Measurements from ENCODE around the gene ZNF350. TPM values are rescaled to one million over a fixed set of nuclear protein-coding genes. Genes with fewer than 3 reads are reported as not detected.
"Not testable (repeated sequence)": the region's sequence is repeated elsewhere in the genome, so short reads cannot be mapped to it uniquely, and the experiment has no call there.

Gene ZNF350
- total RNA-seq, 1 donor from 2014 or later: 35.2 TPM

DNA sequence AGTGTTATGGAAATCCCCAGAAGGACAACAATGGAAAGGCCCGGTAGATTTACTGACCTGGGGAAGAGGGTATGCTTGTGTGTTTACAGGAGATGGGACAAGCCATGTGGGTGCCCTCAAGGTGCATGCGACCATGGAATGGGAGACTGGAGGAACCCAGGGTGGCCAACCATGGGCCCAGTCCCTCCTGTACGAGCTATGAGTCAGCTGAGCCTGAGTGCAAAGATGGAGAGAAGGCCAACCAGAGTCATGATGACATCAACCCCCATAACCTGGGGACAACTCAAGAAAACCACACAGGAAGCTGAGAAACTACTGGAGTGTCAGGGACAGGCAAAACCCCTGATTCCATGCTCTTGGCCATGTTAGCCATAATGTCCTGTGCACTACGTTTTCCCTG is 7.8 kb downstream of the ZNF350 start:
- Mint-ChIP-seq H3K36me3 (ENCODE audit: low read depth) (peaks cover 92% of the 10 kb centered on the region), H3K4me3 (no peak overlapping the region), H3K9me3 (peaks cover 46% of the 10 kb centered on the region), H3K27me3 (no peaks in the 10 kb centered on the region), H3K4me1 (peaks cover 2% of the 10 kb centered on the region), H3K27ac (no peak overlapping the region)
- no peak for ATAC-seq (ENCODE audit: low read depth)
- TF ChIP-seq, protein P1, sequence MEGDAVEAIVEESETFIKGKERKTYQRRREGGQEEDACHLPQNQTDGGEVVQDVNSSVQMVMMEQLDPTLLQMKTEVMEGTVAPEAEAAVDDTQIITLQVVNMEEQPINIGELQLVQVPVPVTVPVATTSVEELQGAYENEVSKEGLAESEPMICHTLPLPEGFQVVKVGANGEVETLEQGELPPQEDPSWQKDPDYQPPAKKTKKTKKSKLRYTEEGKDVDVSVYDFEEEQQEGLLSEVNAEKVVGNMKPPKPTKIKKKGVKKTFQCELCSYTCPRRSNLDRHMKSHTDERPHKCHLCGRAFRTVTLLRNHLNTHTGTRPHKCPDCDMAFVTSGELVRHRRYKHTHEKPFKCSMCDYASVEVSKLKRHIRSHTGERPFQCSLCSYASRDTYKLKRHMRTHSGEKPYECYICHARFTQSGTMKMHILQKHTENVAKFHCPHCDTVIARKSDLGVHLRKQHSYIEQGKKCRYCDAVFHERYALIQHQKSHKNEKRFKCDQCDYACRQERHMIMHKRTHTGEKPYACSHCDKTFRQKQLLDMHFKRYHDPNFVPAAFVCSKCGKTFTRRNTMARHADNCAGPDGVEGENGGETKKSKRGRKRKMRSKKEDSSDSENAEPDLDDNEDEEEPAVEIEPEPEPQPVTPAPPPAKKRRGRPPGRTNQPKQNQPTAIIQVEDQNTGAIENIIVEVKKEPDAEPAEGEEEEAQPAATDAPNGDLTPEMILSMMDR (IDR thresholded peaks at IDR 0.05): no peak
- ChIA-PET POLR2A (no interaction called here), CTCF (no interaction called here)
- intact Hi-C loops (cut with micrococcal nuclease): no loop called here
- no peak for DNase-seq

DNA sequence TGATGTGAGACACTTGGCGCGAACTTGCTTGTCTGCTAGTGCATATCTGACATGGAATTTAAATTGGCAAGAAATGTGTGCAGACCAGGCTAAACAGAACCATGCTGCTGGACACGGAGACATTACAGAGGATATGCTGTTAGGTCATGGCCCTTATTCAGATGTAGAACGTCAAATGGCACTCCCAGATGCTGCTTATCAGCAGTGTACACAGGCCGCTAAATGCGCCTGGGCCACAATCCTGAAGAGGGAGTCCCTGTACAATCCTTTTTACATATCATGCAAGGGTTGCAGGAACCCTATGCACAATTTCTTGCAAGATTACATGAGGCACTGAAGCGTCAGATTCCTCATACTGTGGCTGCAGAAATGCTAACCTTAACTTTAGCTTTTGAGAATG is 9.3 kb downstream of the ZNF350 start:
- no peaks in the 10 kb centered on the region for H3K27me3 Mint-ChIP-seq
- ChIA-PET POLR2A (no interaction called here), CTCF (no interaction called here)
- no peak overlapping the region for H3K4me3 Mint-ChIP-seq
- intact Hi-C loops (cut with micrococcal nuclease): no loop called here
- DNase-seq (no peak), ATAC-seq (ENCODE audit: low read depth) (no peak)
- H3K27ac Mint-ChIP-seq: no peak overlapping the region
- H3K36me3 Mint-ChIP-seq (ENCODE audit: low read depth): peaks cover 92% of the 10 kb centered on the region
- H3K4me1 Mint-ChIP-seq: no peaks in the 10 kb centered on the region
- TF ChIP-seq, protein P1 (IDR thresholded peaks at IDR 0.05): no peak
- H3K9me3 Mint-ChIP-seq: peaks cover 46% of the 10 kb centered on the region

DNA sequence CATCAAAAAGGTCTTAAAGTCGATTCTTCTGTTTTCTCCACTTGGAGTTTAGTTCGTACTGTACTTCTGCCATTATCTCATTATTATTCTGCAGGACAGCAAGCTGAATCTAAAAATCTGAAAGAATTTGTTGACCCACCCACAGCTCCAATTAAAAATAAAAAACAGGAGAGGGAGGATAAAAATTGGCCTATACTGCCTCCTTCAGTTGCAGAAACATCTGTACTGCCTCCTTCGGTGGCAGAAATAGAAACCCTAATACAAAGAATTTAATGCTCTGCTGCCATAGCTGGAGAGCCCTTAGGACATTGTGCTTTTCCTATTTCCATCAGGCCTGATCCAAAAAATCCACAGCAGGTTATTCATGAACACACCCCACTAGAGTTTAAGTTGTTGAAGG is 9.8 kb downstream of the ZNF350 start:
- Mint-ChIP-seq H3K4me3 (no peak overlapping the region), H3K36me3 (ENCODE audit: low read depth) (peaks cover 94% of the 10 kb centered on the region), H3K27me3 (no peaks in the 10 kb centered on the region), H3K9me3 (peaks cover 51% of the 10 kb centered on the region), H3K4me1 (no peaks in the 10 kb centered on the region), H3K27ac (no peak overlapping the region)
- ATAC-seq (ENCODE audit: low read depth) (no peak), DNase-seq (no peak)
- ChIA-PET POLR2A (no interaction called here), CTCF (no interaction called here)
- TF ChIP-seq, protein P1 (IDR thresholded peaks at IDR 0.05): no peak
- intact Hi-C loops (cut with micrococcal nuclease): no loop called here

DNA sequence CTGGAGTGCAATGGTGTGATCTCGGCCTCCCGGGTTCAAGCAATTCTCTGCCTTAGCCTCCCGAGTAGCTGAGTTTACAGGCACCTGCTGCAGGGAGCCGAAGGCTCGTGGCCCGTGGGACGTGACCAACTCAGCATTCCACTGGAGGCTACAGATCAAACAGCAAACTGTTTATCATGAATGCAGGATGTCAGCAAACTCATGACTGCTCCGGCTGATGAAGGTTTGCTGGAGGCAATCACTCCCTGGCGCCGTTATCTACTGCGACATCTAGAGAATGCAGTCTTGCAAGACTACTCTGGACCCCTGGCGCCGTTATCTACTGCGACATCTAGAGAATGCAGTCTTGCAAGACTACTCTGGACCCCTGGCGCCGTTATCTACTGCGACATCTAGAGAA is 10.9 kb downstream of the ZNF350 start:
- Mint-ChIP-seq H3K36me3 (ENCODE audit: low read depth) (peaks cover 94% of the 10 kb centered on the region), H3K9me3 (peaks cover 47% of the 10 kb centered on the region)
- DNase-seq; H3K27me3 Mint-ChIP-seq; H3K4me1 Mint-ChIP-seq; POLR2A ChIA-PET; intact Hi-C loops (cut with micrococcal nuclease); H3K4me3 Mint-ChIP-seq; H3K27ac Mint-ChIP-seq; CTCF ChIA-PET; ATAC-seq (ENCODE audit: low read depth): not testable (repeated sequence)

DNA sequence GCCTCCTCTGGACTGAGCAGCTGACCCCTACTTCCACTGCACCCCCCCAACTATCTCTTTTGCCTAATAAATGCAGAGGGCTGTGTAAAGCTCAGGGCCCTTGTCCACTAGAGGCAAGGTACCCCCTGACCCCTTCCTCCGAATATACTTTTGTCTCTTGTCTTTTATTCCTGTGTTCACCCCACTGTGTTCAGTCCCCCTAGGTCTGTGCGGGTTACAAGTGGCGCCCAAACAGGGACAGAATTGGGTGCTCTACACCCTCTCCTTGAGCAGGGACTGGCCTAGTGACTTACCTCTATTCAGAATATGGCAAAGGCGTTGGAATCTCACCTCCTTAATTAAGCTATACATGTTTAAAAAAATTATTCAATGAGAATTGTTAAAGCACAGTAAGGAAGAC is 15.0 kb downstream of the ZNF350 start:
- intact Hi-C loops (cut with micrococcal nuclease): no loop called here
- ATAC-seq (ENCODE audit: low read depth): no peak
- CTCF ChIA-PET: no interaction called here
- Mint-ChIP-seq H3K9me3 (peaks cover 44% of the 10 kb centered on the region), H3K4me1 (no peaks in the 10 kb centered on the region), H3K36me3 (ENCODE audit: low read depth) (peaks cover 86% of the 10 kb centered on the region), H3K4me3 (no peak overlapping the region), H3K27ac (no peak overlapping the region), H3K27me3 (no peaks in the 10 kb centered on the region)
- DNase-seq: no peak
- TF ChIP-seq, protein P1 (IDR thresholded peaks at IDR 0.05): no peak
- POLR2A ChIA-PET: no interaction called here

DNA sequence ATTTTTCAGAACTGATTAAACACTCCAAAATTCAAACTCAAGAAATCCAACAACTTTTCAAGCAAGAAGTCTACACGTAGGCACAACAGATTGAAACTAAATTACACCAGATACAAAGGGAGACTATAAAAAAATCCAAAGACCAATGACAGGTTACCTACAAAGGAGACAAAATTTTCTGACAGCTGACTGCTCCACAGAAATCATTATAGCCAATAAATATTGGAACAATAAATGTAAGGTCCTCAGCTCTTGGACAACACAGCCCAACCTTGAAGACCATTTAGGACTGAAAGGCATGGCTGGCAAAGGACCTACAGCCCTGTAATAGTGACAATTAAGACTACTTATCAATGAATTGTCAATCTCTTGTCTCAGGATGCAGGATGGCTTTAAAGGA is 15.9 kb downstream of the ZNF350 start:
- no peak for ATAC-seq (ENCODE audit: low read depth)

More for the DNA sequence above, 15.9 kb downstream of the ZNF350 start:
- ChIA-PET CTCF (no interaction called here), POLR2A (no interaction called here)
- intact Hi-C loops (cut with micrococcal nuclease): no loop called here
- TF ChIP-seq, protein P1 (IDR thresholded peaks at IDR 0.05): no peak
- no peak overlapping the region for H3K27ac Mint-ChIP-seq
- no peak overlapping the region for H3K4me3 Mint-ChIP-seq
- no peaks in the 10 kb centered on the region for H3K27me3 Mint-ChIP-seq
- H3K9me3 Mint-ChIP-seq: peaks cover 42% of the 10 kb centered on the region
- H3K4me1 Mint-ChIP-seq: no peaks in the 10 kb centered on the region
- no peak for DNase-seq
- H3K36me3 Mint-ChIP-seq (ENCODE audit: low read depth): peaks cover 88% of the 10 kb centered on the region

All from activated B cell treated with CpG ODN at 0.5 μM for 24 hours (primary cell).